Gastrocnemius medialis (tissue), 4 donors: ENCODE measurements around the gene KRT4.
"Not testable (repeated sequence)": the region's sequence is repeated elsewhere in the genome, so short reads cannot be mapped to it uniquely, and the experiment has no call there.

Experiments used
- POLR2A ChIP-seq, 2 donors: fragments of 450-650 bp; IDR thresholded peaks; one replicate each; pipeline ENCODE4 v1.6.1; 2017; ENCODE audit warnings: antibody characterized with exemption in 2 of 2, mild to moderate bottlenecking in 2 of 2, moderate library complexity in 2 of 2
- TF ChIP-seq, protein P1 (sequence below), 5 experiments: fragments of 450-650 bp in 3 of 5; fragments of 200-600 bp in 2 of 5; sonication (generic) in 2 of 5; IDR thresholded peaks in 4 of 5; conservative IDR thresholded peaks in 1 of 5; 1 replicate in 4 of 5; 2 replicates in 1 of 5; pipeline ENCODE4 v1.5.1; 2016 to 2019; ENCODE audit warnings: antibody characterized with exemption in 5 of 5, mild to moderate bottlenecking in 3 of 5, moderate library complexity in 3 of 5

DNA sequence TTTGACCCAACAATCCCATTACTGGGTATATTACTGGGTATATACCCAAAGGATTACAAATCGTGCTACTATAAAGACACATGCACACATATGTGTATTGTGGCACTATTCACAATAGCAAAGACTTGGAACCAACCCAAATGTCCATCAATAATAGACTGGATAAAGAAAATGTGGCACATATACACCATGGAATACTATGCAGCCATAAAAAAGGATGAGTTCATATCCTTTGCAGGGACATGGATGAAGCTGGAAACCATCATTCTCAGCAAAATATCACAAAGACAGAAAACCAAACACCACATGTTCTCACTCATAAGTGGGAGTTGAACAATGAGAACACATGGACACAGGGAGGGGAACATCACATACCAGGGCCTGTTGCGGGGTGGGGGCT, 42.2 kb upstream of the KRT4 start:
- TF ChIP-seq, protein P1, sequence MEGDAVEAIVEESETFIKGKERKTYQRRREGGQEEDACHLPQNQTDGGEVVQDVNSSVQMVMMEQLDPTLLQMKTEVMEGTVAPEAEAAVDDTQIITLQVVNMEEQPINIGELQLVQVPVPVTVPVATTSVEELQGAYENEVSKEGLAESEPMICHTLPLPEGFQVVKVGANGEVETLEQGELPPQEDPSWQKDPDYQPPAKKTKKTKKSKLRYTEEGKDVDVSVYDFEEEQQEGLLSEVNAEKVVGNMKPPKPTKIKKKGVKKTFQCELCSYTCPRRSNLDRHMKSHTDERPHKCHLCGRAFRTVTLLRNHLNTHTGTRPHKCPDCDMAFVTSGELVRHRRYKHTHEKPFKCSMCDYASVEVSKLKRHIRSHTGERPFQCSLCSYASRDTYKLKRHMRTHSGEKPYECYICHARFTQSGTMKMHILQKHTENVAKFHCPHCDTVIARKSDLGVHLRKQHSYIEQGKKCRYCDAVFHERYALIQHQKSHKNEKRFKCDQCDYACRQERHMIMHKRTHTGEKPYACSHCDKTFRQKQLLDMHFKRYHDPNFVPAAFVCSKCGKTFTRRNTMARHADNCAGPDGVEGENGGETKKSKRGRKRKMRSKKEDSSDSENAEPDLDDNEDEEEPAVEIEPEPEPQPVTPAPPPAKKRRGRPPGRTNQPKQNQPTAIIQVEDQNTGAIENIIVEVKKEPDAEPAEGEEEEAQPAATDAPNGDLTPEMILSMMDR (IDR thresholded peaks at IDR 0.05 in 4 of 5, conservative IDR thresholded peaks at IDR 0.05 in 1 of 5): not testable (repeated sequence)
- TF ChIP-seq POLR2A (IDR thresholded peaks at IDR 0.05): not testable (repeated sequence)
